ENCODE data around the gene HEG1. TPM values are rescaled to one million over a fixed set of nuclear protein-coding genes. Genes with fewer than 3 reads are reported as not detected.
"Not testable (repeated sequence)": the region's sequence is repeated elsewhere in the genome, so short reads cannot be mapped to it uniquely, and the experiment has no call there.

Gene HEG1
- polyA plus RNA-seq, 1 donor = 27.7 TPM

DNA sequence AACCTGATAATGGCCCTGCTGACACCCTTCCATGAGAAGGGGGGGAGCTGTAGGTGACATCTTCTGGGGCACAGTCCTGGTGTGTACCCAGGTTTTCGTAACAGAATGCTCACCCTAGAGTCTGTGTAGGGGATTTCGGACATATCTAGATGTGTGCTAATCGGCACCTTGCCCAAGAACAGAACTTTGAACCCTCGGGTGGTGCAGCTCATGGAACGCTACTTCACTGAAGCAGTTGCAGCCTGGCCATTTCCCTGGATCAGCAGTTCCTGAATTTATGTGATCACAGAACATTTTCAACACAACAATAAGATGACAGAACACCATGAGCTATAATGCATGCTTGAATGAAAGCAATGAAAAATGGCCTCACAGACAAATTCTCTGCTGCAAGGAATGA lies 63.8 kb downstream of the HEG1 start:
- DNase-seq = no peak

DNA sequence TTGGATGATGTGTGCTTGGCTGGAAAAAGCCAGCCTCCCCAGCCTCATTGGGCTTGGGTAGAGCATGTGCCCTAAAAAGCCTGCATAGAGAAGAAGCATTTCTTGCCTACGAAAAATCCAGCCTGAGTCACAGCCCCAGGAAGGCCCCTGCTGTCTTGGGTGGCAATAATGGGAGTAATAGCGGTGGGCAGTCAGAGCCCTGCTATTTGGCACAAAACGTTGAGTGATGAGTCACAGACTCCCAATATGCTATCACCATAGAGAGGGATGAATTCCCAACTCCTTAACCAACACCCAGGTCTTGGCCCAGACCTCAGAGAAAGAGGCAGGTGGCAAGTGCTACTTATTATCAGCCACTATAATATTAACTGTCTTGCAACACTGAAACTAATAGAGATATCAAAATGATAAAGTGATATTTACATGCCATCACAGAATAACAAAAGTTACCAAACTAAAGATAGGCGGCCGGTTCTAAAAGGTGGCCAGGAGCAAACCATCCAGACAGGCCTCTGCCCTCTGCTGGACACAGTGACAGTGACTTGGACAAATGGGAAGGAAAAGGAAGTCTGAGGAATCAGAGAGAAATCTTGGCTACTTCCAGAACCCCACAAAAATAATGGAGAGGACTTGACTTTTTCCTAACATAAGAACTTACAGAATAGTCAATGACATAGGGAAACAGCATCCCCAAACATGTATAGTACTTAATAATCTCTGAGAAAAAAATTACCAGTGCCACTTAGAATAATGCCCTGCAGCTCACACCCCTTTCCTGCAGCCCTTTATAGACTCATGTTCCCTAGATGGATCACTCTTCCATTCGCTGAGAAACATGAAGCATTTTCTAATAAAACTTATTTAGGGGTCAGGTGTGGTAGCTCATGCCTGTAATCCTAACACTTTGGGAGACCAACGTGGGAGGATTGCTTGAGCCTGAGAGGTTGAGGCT lies 69.3 kb downstream of the HEG1 start:
- DNase-seq = no peak

DNA sequence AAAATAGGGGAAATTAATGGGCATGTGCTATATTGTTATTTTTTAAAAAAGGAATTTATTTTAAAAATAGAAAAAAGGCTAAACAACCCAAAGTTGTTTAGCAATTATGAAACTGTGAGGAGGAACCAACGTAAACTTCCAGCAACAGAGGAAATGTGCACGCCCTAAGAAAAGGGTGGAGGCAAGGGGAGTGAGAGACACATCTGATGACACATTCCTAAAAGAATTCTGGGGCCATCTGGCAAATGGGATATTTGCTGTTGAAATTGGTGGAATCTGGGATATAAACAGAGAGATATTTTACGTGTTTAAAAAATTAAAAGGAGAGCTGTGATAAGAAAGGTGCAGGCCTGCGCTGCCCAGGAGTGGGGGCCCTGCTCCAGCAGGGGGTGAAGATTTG lies 70.4 kb downstream of the HEG1 start:
- DNase-seq = no peak

DNA sequence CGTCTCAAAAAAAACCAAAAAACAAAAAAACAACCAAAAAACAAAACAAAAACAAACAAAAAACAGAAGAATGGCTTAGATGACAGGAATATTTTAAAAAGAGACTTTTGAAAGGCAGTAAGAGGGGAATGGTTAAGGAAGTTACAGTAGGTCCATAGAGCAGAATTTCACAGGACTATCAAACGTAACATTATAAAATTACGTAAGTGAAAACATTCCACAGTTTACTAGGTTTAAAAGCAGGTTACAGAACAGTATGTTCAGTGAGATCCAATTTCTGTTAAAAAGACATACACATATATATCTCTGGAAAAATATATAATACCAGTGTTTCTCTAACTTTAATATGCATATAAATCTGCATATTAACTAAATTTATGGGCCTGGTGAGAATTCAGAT lies 71.0 kb downstream of the HEG1 start:
- no peak for DNase-seq

DNA sequence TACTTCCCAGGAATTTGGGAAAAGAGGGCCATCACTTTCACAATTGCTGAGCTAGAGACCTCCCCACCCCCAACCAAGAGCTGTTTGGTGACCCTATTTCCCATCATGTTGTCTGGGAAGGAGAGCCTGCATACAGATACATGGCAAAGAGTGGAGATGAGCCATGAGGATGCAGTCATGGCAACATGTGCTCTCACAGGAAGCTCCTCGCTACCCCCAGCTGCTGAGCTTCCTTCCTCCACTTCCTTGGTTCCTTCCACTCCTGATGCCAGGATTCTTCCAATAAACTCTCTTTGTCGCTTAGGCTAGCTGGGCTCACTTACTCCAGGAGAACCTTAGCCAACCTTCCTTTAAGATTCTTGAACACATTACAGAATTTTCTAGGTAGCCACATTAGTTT lies 72.9 kb downstream of the HEG1 start:
- no peak for DNase-seq

DNA sequence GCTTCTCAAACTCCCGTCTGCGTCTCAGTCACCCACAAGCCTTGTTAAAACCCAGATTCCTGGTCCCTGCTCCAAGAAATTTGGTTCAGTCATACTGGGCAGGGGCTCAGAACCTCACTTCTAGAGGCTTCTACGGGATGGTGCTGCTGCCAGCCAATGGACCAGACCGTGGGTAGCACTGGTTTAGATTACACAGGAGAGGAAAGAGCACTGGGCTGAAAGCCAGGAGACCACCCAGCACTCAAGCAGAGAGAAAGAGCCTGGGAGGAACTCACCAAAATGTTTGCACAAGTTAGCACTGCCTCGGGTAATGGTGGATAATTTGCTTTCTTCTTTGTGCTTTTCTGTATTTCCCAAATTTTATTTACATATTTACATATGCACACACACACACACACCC lies 74.3 kb downstream of the HEG1 start:
- DNase-seq = no peak

DNA sequence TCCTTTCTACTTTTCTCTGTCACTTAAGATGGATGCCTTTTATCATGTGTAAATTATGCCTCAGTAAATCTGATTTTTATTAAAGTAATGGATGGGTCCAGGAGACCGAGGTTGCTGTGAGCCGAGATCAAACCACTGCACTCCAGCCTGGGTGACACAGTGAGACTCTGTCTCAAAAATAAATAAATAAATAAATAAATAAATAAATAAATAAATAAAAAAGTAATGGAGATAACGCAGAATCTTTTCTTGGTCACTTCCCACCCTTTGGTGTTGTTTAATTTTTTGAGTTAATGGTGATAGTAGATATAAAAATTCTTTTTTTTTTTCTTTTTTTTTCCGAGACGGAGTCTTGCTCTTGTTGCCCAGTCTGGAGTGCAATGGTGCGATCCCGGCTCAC lies 77.2 kb downstream of the HEG1 start:
- DNase-seq = no peak

DNA sequence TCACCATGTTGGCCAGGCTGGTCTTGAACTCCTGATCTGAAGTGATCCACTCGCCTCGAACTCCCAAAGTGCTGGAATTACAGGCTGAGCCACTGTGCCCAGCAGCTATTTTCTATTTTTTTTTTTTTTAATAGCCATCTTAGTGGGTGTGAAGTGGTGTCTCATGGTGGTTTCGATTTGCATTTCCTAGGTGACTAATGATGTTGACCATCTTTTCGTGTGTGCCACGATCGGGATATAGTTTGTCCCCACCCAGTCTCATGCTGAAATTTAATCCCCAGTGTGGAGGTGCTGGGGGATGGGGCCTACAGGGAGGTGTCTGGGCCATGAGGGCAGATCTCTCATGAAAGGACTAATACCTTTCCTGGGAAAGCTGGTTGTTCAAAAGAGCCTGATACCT lies 79.4 kb downstream of the HEG1 start:
- no peak for DNase-seq

DNA sequence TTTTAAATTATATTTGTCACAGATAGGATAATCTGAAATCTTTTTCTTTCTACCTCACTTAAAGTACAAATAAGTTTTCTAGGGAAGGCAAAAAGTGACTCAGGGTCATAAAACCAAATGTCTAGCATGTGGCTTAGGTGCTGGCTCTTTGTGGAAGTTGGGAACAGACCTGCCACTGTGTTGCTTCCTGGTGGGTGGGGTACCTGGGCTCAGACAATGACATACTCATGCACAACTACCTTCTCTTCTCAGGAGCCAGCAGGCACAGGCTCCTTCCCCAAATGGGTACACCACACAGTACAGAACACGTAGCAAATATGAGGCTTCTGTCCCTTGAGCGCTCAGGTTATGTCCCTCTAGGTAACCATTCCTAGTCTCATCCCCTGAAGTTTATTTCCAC lies 81.1 kb downstream of the HEG1 start:
- DNase-seq = no peak

DNA sequence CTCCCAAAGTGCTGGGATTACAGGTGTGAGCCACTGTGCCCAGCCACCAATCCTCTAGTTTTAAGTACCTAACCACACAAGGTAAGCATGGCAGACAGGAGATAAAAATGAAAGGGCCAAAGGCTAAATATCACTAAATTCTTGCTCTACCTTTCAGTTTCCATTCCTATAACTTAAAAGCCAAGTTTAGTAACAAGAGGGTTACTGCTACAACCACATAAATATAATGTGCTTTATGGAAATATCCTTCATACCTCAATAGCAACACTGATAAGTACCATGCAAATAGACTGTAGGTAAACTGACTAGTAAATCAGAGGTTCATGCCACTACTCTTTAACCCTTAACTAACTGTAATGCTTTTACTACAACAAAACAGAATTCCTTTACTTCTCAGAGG lies 82.5 kb downstream of the HEG1 start:
- no peak for DNase-seq

DNA sequence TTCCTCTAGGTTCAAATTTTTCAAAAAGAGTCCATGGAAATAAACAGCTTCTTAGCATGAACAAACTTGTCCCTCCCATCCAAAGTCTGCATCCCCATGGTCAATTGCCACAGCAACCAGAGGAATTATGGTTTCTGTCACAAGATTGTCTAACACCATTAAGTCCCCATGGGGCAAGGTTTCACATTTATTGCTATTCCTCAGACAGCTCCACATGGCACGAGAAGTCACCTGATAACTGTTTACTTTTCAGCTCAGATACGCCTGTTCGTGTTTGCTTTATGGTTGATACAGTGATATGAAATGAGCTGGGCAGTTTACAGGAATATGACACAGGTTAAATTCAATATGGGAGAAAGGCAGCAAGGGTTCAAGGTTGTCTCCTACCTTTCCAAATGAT lies 83.3 kb downstream of the HEG1 start:
- no peak for DNase-seq

DNA sequence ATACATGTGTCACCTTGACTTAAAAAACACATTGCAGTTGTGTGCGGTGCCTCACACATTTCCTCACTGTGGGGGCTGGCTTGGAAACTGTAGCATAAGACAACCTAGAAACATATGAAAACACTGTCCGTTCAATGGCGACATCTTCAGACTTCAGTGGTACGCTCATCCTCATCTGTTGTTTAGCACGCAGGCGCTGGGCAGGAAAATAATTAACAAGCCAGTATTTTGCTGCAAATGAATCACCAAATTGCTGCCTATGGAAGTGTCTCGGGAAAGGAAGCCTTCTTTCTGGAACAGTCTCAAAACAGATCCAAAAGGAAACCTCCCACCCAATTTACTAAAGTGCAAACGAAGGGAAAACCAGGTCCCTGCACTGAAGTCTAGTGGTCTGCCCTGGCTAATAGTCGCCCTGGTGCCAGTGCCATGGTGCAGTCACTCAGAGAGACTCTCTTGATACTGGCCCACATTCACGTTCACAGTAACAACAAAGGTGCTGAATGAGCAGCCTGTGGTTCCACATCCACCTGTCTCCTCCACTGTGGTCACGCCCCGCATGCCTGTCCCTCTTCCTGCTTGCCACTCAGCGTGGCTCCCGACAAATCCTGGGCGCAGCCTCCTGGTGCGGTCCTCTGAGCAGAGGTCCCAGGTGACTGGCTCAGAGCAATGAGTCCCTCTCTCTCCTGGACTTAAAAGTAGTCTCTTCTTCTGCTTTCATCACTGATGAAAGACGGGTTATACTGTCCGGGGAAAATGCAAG lies 85.7 kb downstream of the HEG1 start:
- no peak for DNase-seq

DNA sequence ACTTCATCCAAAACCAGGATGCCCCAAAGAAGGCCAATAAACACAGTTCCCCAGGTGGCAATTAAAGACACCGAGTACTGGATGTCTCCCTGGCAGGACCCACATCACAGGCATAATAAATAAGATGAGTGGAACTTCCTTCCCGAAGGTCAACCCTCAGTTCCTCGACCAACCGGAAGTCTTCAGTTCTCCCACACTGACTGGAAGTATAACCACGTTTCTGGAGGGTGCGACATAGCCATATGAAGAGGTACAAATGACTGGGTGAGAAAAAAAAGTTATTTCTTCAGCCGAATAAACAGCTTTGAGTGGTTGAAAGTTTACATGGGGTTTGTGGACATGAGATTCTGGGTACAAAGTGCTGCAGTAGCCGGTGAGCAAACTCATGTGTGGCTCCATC lies 86.6 kb downstream of the HEG1 start:
- no peak for DNase-seq

DNA sequence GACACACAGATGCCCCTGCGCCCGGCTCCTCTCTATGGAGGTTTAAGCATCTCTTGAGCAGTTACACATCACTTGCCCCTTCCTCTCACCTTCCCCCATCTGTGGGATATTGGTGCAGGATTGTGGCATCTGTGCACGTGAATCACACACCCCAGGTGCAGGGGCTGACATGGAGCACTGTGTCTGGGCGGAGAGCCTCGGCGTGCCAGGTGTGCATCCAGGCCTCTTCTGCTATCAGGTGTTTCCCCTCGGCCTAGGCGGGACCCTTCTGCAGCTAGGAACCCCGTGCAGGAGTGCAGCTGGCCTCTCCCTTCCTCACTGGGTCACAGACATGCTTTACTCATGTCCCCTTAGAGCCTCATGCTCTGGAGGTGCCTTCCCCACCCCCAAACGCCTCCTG lies 87.8 kb downstream of the HEG1 start:
- DNase-seq = no peak

DNA sequence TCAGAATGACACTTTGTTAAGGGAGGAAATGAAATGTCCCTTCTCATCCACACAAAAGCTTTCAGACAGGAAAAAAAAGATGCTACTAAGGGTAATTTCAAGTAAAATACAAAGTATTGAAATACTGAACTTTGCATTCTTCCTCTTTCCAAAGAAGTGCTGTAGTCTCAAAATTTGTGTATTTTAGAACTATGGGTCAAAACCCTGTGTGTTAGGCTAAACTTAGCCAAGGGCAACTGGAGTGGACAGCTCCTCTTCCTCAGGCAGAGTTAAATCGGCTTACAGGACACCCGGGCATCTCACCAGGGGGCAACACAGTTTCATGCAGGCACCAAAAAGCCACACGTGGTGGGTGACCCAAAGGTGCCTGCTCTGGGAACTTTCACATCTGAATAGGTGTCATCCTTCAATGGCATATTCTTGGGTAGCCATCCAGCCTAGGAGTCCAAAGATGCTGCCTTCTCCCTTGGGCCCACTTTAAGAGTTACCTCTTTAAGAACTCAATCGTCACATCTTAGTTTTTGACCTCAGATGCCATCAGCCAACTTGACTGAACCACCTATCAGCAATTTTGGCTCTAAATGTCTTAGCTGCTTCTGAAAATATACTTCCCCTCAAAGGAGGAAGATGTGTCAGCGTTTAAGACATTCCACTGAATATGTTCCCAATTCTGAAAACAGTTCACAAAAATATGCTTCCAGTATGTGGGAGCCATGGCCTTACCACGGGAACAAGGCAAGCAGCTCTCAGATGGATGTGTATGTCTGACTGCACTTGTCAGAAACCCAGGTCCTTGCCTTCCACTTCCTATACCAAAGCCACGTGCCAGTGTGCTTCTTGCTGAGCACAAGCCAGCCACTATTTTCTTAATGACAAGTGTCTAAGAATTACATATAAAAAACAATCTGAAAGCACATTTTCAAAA lies 89.0 kb downstream of the HEG1 start:
- DNase-seq = no peak

DNA sequence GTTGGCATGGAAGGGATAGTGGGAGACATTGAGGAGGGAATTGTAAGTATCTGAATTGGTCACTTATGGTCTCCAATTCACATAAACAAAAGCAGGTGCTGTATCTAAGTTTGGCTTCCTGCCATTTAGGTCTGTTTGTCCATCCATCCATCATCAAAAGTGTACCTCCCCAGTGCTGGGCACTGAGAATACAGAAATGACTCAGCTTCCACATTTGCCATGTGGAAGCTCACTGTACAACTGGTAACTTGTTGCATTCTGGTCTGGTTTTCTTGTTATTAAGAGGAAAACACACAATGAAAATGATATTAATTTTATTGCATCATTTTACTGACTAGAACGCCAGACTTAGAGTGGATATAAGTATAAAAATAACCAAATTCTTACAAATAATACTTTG lies 90.4 kb downstream of the HEG1 start:
- no peak for DNase-seq

DNA sequence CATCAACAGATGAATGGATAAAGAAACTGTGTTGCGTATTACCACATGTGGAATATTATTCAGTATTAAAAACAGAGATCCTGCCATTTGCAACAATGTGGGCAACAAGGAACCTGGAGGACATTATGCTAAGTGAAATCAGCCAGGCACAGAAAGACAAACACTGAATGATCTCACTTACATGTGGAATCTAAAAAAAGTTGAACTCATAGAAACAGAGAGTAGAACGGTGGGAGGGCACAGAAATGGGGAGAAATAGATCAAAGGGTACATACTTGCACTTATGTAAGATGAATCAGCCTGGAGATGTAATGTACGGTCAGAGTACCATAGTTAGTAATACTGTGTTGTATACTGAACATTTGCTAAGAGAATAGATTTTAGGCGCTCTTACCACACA lies 91.4 kb downstream of the HEG1 start:
- DNase-seq = no peak

DNA sequence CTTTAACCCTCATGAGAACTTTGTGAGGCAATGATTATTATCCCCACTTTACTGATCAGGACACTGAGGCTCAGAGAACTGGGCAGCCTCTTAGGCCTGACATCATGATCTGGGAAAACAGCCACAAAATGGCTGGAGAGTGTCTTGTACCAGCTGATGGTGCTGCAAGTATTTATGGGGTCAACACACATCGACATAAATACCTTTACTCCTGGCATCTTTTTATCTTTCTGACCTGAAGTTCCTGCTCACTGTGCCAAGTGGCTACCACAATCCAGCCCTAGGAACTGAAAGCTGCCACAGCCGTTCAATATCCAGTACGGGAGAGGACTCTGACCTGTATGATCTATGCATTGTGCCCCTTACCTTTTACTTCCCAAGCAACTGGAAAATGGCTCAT lies 92.0 kb downstream of the HEG1 start:
- DNase-seq = no peak

DNA sequence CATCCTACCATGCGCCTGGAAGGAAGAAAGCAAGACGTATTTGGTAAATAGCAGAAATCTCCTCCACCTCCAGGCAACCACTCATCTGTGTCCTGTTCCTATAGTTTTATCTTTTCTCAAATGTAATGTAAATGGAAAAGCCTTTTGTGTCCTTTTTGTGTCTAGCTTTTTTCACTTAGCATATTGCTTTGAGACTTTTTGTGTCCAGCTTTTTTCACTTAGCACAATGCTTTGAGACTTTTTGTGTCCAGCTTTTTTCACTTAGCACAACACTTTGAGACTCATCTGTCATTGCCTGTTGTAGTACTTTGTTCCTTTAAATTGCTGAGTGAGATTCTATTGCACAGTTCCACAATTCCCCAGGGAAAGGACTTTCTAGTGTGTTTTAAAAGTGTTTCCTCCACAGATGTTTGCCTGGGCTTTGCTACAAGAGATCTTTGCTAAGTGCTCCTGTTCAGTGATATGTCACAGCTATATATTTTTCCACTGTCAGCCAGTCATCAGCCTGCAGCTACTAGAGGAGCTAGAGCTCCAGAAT lies 93.3 kb downstream of the HEG1 start:
- no peak for DNase-seq

DNA sequence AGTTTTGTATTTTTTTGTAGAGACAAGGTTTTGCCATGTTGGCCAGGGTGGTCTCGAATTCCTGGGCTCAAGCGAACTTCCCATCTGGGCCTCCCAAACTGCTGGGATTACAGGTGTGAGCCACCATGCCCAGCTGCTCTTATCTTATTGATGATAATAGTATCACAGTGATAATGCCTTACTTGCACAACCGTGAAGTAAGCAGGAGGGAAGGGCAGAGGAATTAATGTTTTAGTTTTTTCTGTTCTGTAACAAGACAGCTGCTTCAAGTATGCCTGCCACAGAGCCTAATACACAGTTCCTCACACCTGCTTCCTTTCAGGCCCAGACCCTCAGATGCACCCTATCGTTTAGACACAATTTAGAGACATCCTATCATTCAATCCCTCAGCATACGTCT lies 95.1 kb downstream of the HEG1 start:
- no peak for DNase-seq

DNA sequence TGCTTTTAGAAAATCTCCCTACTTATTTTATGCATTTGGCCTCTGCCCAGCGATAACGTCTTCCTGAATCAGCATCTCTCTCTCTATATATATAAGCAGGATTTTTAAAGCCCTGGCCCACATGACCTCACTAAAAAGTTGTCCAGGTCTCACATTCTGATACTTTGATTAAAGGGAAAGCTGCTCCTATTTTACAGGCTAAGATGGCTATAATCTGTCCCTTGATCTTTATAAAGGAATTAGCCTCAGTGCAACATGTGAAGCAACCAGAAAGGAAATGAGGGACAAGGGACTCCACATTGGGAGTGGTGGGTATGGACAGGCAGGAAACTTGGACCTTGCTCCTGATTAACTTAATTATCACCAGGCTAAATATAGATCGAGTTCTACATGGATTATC lies 95.7 kb downstream of the HEG1 start:
- DNase-seq = no peak

DNA sequence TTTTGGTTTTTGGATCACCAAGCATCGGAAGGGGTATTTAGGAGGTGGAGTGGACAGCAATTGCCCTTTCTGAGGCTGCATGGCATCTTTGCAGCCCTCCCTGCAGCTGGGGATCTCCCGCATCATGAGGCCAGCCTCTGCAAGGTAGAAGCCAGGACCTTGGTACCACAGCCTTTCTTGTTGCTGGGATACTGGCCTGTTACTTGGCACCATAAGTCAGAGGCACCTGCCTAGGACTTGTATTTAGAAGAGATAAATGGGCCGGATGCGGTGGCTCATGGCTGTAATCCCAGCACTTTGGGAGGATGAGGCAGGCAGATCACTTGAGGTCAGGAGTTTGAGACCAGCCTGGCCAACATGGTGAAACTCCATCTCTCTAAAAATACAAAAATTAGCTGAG lies 97.8 kb downstream of the HEG1 start:
- not testable (repeated sequence) for DNase-seq

Data from left kidney (tissue), 2 donors.